HUES64 (cell line): Measurements from ENCODE around the gene INSM1.

Experiments used
- H3K27ac ChIP-seq: 2 replicates; pipeline ENCODE4 v1.7.0; 2013; ENCODE audit warnings: low read depth, low read length, inconsistent platforms
- H3K27me3 ChIP-seq: 2 replicates; pipeline ENCODE4 v1.6.1; 2013; ENCODE audit warnings: mild to moderate bottlenecking, low read length; ENCODE audit not compliant: insufficient read depth
- H3K36me3 ChIP-seq: 2 replicates; pipeline ENCODE4 v1.6.1; 2013; ENCODE audit warnings: mild to moderate bottlenecking, low read length; ENCODE audit not compliant: insufficient read depth
- H3K4me1 ChIP-seq: 2 replicates; pipeline ENCODE4 v1.6.1; 2013; ENCODE audit warnings: mild to moderate bottlenecking, low read length, moderate library complexity; ENCODE audit not compliant: insufficient read depth
- H3K4me3 ChIP-seq: 2 replicates; pipeline ENCODE4 v1.5.1; 2013; ENCODE audit warnings: mild to moderate bottlenecking, low read length, moderate library complexity
- H3K9ac ChIP-seq: 2 replicates; pipeline ENCODE4 v1.6.1; 2013; ENCODE audit warnings: mild to moderate bottlenecking, low read depth, low read length
- H3K9me3 ChIP-seq: 2 replicates; pipeline ENCODE4 v1.6.1; 2013; ENCODE audit warnings: low read depth, low read length; ENCODE audit not compliant: insufficient read depth
- WGBS: fragments of 150-250, 120-280 bp; methylation state at CpG from one replicate; pipeline ENCODE4 v1.1.7; 2013; ENCODE audit warnings: missing lambda C conversion rate; 5-methylcytosine and 5-hydroxymethylcytosine counted together

The INSM1 gene

DNA sequence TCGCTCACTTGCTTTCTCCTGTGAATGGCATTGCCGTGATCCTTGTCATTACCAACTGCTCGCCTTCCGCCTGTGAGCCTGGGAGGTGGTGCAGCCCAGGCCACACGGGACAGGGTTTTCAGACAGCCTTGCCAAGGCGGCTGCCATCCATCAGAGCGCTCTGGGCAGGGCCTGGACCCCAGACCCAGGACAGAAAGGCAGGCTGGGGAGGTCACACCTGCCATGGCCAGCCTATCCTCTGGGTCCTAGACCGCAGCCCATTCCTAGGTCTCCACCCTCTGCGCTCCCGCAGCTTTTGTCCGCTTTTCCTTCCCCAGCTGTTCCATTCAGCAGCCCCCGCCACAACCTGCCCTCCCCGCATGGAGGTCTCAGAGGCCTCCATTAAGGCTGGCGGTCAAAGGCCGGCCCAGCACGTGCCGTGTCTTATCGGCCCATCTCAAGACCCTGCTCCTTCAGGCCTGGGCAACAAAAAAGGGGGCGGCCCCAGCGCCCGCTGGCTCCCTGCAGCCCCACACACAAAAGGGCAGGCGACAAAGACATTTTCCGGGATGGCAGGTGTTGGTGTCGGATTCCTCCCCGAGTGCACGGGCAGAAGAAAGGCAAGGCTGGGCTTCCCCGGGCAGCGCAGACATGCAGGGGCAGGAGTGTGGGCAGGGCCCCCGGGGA lies 28.1 kb downstream of the INSM1 start:
- Histone ChIP-seq H3K27ac (no peak overlapping the region), H3K4me3 (no peak overlapping the region), H3K27me3 (no peaks in the 10 kb centered on the region), H3K9me3 (no peaks in the 10 kb centered on the region), H3K36me3 (0 out of 2 replicates have a peak, but pooled peaks cover 3% of the 10 kb centered on the region), H3K4me1 (peaks cover 4% of the 10 kb centered on the region), H3K9ac (no peak overlapping the region)
- 84% methylated on average over 29 of the region's 29 CpGs for whole genome bisulfite sequencing

- Histone ChIP-seq H3K27me3 (no peaks in the 10 kb centered on the region), H3K27ac (no peak overlapping the region), H3K4me3 (no peak overlapping the region), H3K36me3 (0 out of 2 replicates have a peak, but pooled peaks cover 3% of the 10 kb centered on the region), H3K9ac (no peak overlapping the region), H3K4me1 (peaks cover 4% of the 10 kb centered on the region), H3K9me3 (no peaks in the 10 kb centered on the region)
- WGBS, result 99% methylated on average over 3 of the region's 3 CpGs
Observed at GRCh38 chr20:20396794-20397193, 28.9 kb downstream of the INSM1 start.

- Histone ChIP-seq H3K4me3 (no peak overlapping the region), H3K36me3 (no peaks in the 10 kb centered on the region), H3K9me3 (no peaks in the 10 kb centered on the region), H3K4me1 (peaks cover 4% of the 10 kb centered on the region), H3K27me3 (no peaks in the 10 kb centered on the region), H3K27ac (no peak overlapping the region), H3K9ac (no peak overlapping the region)
- WGBS, result 97% methylated on average over 7 of the region's 7 CpGs
Observed at GRCh38 chr20:20398123-20398522, 30.2 kb downstream of the INSM1 start.

GRCh38 chr20:20399531-20400500 lies 31.9 kb downstream of the INSM1 start:
- Histone ChIP-seq H3K27ac (no peak overlapping the region), H3K27me3 (no peaks in the 10 kb centered on the region), H3K4me3 (no peak overlapping the region), H3K9ac (no peak overlapping the region), H3K4me1 (peaks cover 4% of the 10 kb centered on the region), H3K9me3 (no peaks in the 10 kb centered on the region), H3K36me3 (no peaks in the 10 kb centered on the region)
- 94% methylated on average over 13 of the region's 13 CpGs for WGBS

GRCh38 chr20:20401991-20402390 lies 34.1 kb downstream of the INSM1 start:
- Histone ChIP-seq H3K27ac (no peak overlapping the region), H3K36me3 (no peaks in the 10 kb centered on the region), H3K4me1 (no peaks in the 10 kb centered on the region), H3K9me3 (no peaks in the 10 kb centered on the region), H3K4me3 (no peak overlapping the region), H3K27me3 (no peaks in the 10 kb centered on the region), H3K9ac (no peak overlapping the region)
- 81% methylated on average over 3 of the region's 3 CpGs for WGBS

DNA sequence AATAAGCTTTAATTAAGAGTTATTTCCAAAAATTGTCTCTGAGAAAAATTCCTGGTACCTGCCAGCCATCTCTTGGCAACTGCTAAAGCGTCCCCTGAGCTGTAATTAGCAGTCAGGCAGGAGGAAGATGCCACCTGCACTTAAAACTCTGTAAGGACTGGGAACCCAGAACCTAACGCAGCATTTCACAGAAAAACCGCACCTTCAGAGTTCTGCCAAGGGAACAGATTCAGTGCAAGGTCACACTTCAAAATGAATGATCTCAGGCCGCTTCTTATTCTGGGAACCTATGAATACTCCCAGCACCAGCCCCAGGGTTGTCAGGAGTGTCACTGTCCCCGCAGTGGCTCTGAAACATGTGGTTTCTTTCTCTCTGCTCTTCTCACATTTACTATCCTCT lies 36.7 kb downstream of the INSM1 start:
- H3K9ac ChIP-seq, result no peak overlapping the region
- 94% methylated on average over 5 of the region's 5 CpGs for WGBS
- H3K4me1 ChIP-seq, result peaks cover 3% of the 10 kb centered on the region; the same call in 1 of the 2 replicates
- H3K4me3 ChIP-seq, result no peak overlapping the region
- H3K27ac ChIP-seq, result no peak overlapping the region
- no peaks in the 10 kb centered on the region for H3K9me3 ChIP-seq
- no peaks in the 10 kb centered on the region; the same call in 1 of the 2 replicates for H3K27me3 ChIP-seq
- no peaks in the 10 kb centered on the region for H3K36me3 ChIP-seq

DNA sequence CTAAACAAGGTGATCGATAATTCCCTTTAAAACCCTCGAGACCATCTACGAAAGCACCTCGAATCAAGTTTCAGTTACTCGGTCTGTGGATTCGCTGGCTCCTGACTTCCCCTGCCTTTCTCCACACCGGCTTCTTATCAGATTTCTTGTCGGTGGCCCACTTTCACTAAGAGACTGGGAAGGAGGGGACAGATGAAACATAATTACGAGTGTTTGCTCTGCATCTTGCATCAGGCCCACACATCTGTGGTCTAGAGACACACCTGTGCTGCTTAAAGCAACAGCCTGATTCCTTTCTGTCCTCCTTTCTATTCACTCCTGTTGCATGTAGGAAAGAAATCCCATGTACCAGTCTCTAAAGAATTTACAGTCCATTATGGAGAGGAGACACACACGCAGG lies 37.7 kb downstream of the INSM1 start:
- H3K9me3 ChIP-seq, result no peaks in the 10 kb centered on the region
- H3K36me3 ChIP-seq, result no peaks in the 10 kb centered on the region
- no peak overlapping the region for H3K4me3 ChIP-seq
- H3K27ac ChIP-seq, result no peak overlapping the region
- H3K4me1 ChIP-seq, result peaks cover 8% of the 10 kb centered on the region
- H3K9ac ChIP-seq, result no peak overlapping the region
- WGBS, result 91% methylated on average over 10 of the region's 10 CpGs
- no peaks in the 10 kb centered on the region; the same call in 1 of the 2 replicates for H3K27me3 ChIP-seq

DNA sequence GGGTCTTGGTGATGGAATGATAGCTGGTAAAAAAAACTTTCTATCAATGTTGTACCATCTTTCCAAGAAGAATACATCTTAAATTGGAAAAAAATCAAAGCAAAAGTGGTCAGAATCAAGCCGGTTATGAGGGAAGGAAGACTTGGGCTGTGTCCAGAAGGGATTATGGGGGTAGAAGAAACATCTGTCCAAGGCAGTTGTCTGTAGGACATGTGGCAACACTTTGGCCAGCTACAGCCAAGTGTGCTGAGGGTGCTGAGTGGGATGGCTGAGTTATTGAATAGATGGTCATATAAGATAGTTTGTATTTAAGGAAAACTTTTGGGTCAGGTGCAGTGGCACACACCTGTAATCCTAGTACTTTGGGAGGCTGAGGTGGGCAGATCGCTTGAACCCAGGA lies 38.4 kb downstream of the INSM1 start:
- 94% methylated on average over 2 of the region's 2 CpGs for WGBS
- H3K9ac ChIP-seq, result no peak overlapping the region
- H3K36me3 ChIP-seq, result no peaks in the 10 kb centered on the region
- peaks cover under 1% of the 10 kb centered on the region; the same call in 1 of the 2 replicates for H3K27me3 ChIP-seq
- no peak overlapping the region for H3K27ac ChIP-seq
- H3K4me3 ChIP-seq, result no peak overlapping the region
- no peaks in the 10 kb centered on the region for H3K9me3 ChIP-seq
- peaks cover 14% of the 10 kb centered on the region for H3K4me1 ChIP-seq

GRCh38 chr20:20407891-20408805 lies 40.2 kb downstream of the INSM1 start:
- Histone ChIP-seq H3K27ac (no peak overlapping the region), H3K9me3 (no peaks in the 10 kb centered on the region), H3K9ac (no peak overlapping the region), H3K36me3 (no peaks in the 10 kb centered on the region), H3K4me3 (no peak overlapping the region), H3K27me3 (peaks cover 12% of the 10 kb centered on the region; the same call in 1 of the 2 replicates), H3K4me1 (peaks cover 32% of the 10 kb centered on the region)
- 72% methylated on average over 5 of the region's 6 CpGs for WGBS

- Histone ChIP-seq H3K4me3 (no peak overlapping the region), H3K36me3 (no peaks in the 10 kb centered on the region), H3K27ac (no peak overlapping the region), H3K9me3 (no peaks in the 10 kb centered on the region), H3K9ac (no peak overlapping the region), H3K4me1 (peaks cover 42% of the 10 kb centered on the region), H3K27me3 (peaks cover 12% of the 10 kb centered on the region; the same call in 1 of the 2 replicates)
- 95% methylated on average over 4 of the region's 4 CpGs for WGBS
Observed at GRCh38 chr20:20409331-20409730, 41.4 kb downstream of the INSM1 start.
